Thoracic aorta (tissue), 2 donors: ENCODE data around the gene SEC11A. TPM values are rescaled to one million over a fixed set of nuclear protein-coding genes. Genes with fewer than 3 reads are reported as not detected.

Experiments
- ATAC-seq: fragments of 150-250 bp; one replicate; pipeline ENCODE4 v1.8.0; 2017; ENCODE audit warnings: low read depth; ENCODE audit not compliant: insufficient number of reproducible peaks, low FRiP score
- DNase-seq: peaks from one replicate; pipeline ENCODE4 v3.0.0-alpha.2; 2020; ENCODE audit warnings: low spot score
- H3K27ac ChIP-seq, 2 donors: fragments of 200-600 bp; sonication (generic); 1 replicate in 1 of 2; 2 replicates in 1 of 2; pipeline ENCODE4 v1.5.1; 2016; ENCODE audit warnings: mild to moderate bottlenecking in 2 of 2, moderate library complexity in 2 of 2
- H3K27me3 ChIP-seq: fragments of 200-600 bp; sonication (generic); replicated peaks from 2 replicates; pipeline ENCODE4 v1.6.0; 2016; ENCODE audit warnings: mild to moderate bottlenecking; ENCODE audit not compliant: insufficient read depth
- H3K36me3 ChIP-seq: fragments of 200-600 bp; sonication (generic); one replicate; pipeline ENCODE4 v1.5.1; 2016
- H3K4me1 ChIP-seq, 2 donors: fragments of 200-600 bp; sonication (generic); 1 replicate in 1 of 2; 2 replicates in 1 of 2; pipeline versions ENCODE4 v1.5.1 to v1.6.0; 2016; ENCODE audit warnings: low read depth in 2 of 2, mild to moderate bottlenecking in 1 of 2; ENCODE audit not compliant: control insufficient read depth in 1 of 2
- H3K4me3 ChIP-seq: fragments of 200-600 bp; sonication (generic); 2 replicates; pipeline ENCODE4 v1.5.1; 2016; ENCODE audit warnings: mild to moderate bottlenecking
- H3K9me3 ChIP-seq: fragments of 200-600 bp; sonication (generic); 2 replicates; pipeline ENCODE4 v1.5.1; 2016
- CTCF ChIP-seq: fragments of 200-600 bp; sonication (generic); IDR thresholded peaks from one replicate; pipeline ENCODE4 v1.5.1; 2019; ENCODE audit warnings: antibody characterized with exemption
- total RNA-seq, 2 donors: library from RNA; depleted of rRNA; stranded (reverse); fragments of >200 nt; gene quantifications; one replicate each; pipeline versions ENCODE4 v1.1.0 to v1.2.3, GENCODE V29; 2016

Gene SEC11A
- total RNA-seq, result 100 to 1,000 TPM in 1 of 2 donors, 10 to 100 TPM in 1; 97.1 to 122 TPM

- Histone ChIP-seq H3K4me3 (peak within 1 kb of the TSS; percentile 84), H3K9me3 (no peaks in the 10 kb centered on the region), H3K4me1 (peaks cover 17 to 32% of the 10 kb centered on the region in 2 donors), H3K27me3 (no peaks in the 10 kb centered on the region), H3K36me3 (peaks cover 1% of the 10 kb centered on the region), H3K27ac (peak within 1 kb of the TSS; percentile 81 to 88)
- ATAC-seq (peak; percentile 95), DNase-seq (peak; percentile 80)
- no peak for TF ChIP-seq CTCF
Observed at GRCh38 chr15:84716036-84716732, at the start of gene SEC11A. SEC11A (minus strand) TSS chr15:84716139; CDS start chr15:84716075, 64 bp downstream.

DNA sequence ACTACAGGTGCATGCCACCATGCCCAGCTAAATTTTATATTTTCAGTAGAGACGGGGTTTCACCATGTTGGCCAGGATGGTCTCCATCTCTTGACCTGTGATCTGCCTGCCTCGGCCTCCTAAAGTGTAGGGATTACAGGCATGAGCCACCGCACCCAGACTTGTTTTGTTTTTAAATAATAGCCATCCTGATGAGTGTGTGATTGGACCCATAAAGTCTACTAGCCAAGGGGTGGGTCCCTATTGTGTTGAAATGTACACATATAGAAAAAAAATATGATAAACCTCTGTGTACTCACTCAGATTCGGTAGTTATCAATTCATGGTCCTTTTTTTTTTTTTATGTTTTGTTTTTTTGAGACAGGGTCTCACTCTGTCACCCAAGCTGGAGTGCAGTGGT is 49.7 kb upstream of the SEC11A start:
- no peak for TF ChIP-seq CTCF
- Histone ChIP-seq H3K9me3 (no peaks in the 10 kb centered on the region), H3K4me1 (peaks cover 14 to 40% of the 10 kb centered on the region in 2 donors), H3K27ac (no peak overlapping the region), H3K27me3 (no peaks in the 10 kb centered on the region), H3K4me3 (no peak overlapping the region), H3K36me3 (peaks cover 21% of the 10 kb centered on the region)
- ATAC-seq (no peak), DNase-seq (no peak)

- TF ChIP-seq CTCF, result no peak
- no peaks in the 10 kb centered on the region for H3K9me3 ChIP-seq
- no peak overlapping the region for H3K4me3 ChIP-seq
- H3K36me3 ChIP-seq, result peaks cover 21% of the 10 kb centered on the region
- H3K27me3 ChIP-seq, result no peaks in the 10 kb centered on the region
- DNase-seq (no peak), ATAC-seq (no peak)
- H3K4me1 ChIP-seq, result peaks cover 19 to 47% of the 10 kb centered on the region in 2 donors
- H3K27ac ChIP-seq, result no peak overlapping the region
Observed at GRCh38 chr15:84764989-84765388, 49.0 kb upstream of the SEC11A start.

DNA sequence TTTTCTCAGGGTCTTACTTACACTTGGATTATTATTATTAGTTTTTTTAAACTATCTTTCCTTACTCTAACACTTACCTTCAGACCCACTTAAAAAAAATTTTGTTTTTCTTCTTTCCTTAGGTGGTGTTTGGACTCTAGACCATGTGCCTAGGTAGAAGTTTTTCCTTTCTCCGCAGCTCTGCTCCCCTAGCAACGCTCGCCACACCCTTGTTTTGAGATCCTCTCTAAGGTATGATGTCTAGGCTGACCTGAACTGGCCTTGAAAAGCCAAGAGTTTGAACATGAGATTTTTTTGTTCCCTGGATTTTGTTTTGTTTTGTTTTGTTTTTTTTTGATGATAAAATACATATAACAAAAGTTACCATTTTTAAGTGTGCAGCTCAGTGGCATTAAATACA is 48.6 kb upstream of the SEC11A start:
- Histone ChIP-seq H3K36me3 (peaks cover 21% of the 10 kb centered on the region), H3K4me1 (peaks cover 19 to 49% of the 10 kb centered on the region in 2 donors), H3K27ac (no peak overlapping the region), H3K4me3 (no peak overlapping the region), H3K9me3 (no peaks in the 10 kb centered on the region), H3K27me3 (no peaks in the 10 kb centered on the region)
- no peak for TF ChIP-seq CTCF
- no peak for ATAC-seq
- DNase-seq, result no peak

GRCh38 chr15:84762840-84763572 is 47.1 kb upstream of the SEC11A start:
- H3K4me1 ChIP-seq, result peaks cover 19 to 65% of the 10 kb centered on the region in 2 donors
- no peak for DNase-seq
- no peaks in the 10 kb centered on the region for H3K9me3 ChIP-seq
- no peak for ATAC-seq
- no peak for TF ChIP-seq CTCF
- no peak overlapping the region for H3K4me3 ChIP-seq
- H3K27me3 ChIP-seq, result no peaks in the 10 kb centered on the region
- no peak overlapping the region for H3K27ac ChIP-seq
- peaks cover 7% of the 10 kb centered on the region for H3K36me3 ChIP-seq
